CD4-positive, alpha-beta T cell treated with Interleukin-15 for 1 hour (primary cell): ENCODE results near the gene CTSK.

Experiments
- DNase-seq: peaks from one replicate; pipeline ENCODE4 v3.0.0-alpha.2; 2020

CTSK gene

GRCh38 chr1:150753416-150753815 is 54.6 kb downstream of the CTSK start:
- DNase-seq: no peak

- no peak for DNase-seq
Measured at GRCh38 chr1:150751443-150751842, 56.6 kb downstream of the CTSK start.

GRCh38 chr1:150749720-150750311 is 58.2 kb downstream of the CTSK start:
- DNase-seq: no peak

- DNase-seq: no peak
Measured at GRCh38 chr1:150748878-150749719, 59.0 kb downstream of the CTSK start.
